ENCODE measurements around the gene RNF126.

The RNF126 gene

DNA sequence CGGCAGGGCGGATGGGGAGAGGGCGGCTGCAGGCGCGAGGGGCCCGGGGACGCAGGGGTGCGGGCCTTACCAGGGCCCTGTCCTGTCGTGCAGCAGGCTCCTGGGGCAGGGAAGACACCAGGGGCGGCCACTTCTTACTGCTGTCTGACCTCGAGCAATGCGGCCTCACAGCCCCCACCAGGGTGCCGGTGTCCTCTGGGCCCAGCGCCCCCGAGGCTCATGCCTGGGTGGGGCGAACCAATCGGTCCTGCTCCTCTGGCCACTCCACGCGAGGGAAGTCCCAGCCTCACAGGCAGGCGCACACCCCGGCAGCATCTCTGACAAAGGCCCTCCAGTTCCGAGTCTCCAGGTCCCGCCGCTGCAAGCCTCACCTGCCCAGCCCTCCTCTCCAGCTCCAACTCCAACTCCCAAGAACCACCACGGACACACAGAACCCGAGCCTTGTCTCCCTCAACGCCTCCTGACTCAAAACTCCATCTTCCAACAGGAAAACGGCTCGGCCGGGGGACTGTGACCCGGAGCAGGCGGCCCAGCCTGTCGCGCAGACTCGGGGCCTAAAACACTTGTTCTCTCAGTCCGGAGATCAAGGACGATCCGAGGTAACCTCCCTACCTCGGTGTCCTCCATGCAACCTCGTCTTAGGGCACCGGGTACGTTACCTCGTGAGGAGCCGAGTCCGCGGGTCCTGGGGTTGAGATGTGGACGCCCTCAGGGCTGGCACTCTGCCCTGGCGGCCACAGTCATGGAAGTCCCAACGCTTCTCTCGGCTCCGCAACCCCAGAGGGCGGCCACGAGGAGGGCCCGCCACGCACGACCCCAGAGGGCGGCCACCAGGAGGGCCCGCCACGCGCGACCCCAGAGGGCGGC, 16.9 kb downstream of the RNF126 start:
- Histone ChIP-seq H3K9ac (no peak overlapping the region), H4K20me1 (ENCODE audit: insufficient read depth) (no peaks in the 10 kb centered on the region), H3K79me2 (ENCODE audit: insufficient read depth, low read depth) (no peaks in the 10 kb centered on the region), H3K27me3 (ENCODE audit: insufficient read depth, low read depth) (no peaks in the 10 kb centered on the region), H3K4me1 (ENCODE audit: low read depth, poor library complexity, severe bottlenecking) (no peaks in the 10 kb centered on the region), H2AFZ (ENCODE audit: low read depth) (no peak overlapping the region), H3K4me2 (no peak overlapping the region), H3K4me3 (IDR thresholded peaks at IDR 0.05; ENCODE audit: insufficient read depth, low read depth, low read length) (no peak overlapping the region), H3K27ac (no peak overlapping the region), H3K36me3 (ENCODE audit: insufficient read depth) (no peaks in the 10 kb centered on the region; the same call in 1 of the 2 replicates)
- TF ChIP-seq, protein P1, sequence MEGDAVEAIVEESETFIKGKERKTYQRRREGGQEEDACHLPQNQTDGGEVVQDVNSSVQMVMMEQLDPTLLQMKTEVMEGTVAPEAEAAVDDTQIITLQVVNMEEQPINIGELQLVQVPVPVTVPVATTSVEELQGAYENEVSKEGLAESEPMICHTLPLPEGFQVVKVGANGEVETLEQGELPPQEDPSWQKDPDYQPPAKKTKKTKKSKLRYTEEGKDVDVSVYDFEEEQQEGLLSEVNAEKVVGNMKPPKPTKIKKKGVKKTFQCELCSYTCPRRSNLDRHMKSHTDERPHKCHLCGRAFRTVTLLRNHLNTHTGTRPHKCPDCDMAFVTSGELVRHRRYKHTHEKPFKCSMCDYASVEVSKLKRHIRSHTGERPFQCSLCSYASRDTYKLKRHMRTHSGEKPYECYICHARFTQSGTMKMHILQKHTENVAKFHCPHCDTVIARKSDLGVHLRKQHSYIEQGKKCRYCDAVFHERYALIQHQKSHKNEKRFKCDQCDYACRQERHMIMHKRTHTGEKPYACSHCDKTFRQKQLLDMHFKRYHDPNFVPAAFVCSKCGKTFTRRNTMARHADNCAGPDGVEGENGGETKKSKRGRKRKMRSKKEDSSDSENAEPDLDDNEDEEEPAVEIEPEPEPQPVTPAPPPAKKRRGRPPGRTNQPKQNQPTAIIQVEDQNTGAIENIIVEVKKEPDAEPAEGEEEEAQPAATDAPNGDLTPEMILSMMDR (conservative IDR thresholded peaks at IDR 0.05; ENCODE audit: low read depth, low read length) = no peak

DNA sequence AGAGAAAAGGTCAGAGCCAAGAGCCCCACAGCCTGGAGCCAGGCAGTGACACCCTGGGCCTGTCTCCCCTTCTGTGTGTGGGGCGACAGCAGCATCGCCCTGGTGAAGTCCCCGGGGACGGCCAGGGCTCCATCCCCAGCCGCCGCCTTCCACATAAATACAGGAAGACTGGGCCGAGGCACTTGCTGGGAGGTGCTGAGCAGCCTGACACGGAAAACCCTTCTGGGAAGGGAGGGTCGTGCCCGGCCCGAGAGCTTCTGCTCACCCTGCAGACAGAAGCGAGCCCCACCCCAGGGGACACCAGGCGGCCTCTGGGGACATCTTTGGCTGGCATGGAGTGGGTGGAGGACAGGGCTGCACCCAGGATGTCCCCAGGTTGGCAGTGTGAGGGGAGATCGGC, 18.2 kb downstream of the RNF126 start:
- TF ChIP-seq, protein P1 (conservative IDR thresholded peaks at IDR 0.05; ENCODE audit: low read depth, low read length) = no peak
- Histone ChIP-seq H3K4me3 (IDR thresholded peaks at IDR 0.05; ENCODE audit: insufficient read depth, low read depth, low read length) (no peak overlapping the region), H2AFZ (ENCODE audit: low read depth) (no peak overlapping the region), H3K27ac (no peak overlapping the region), H4K20me1 (ENCODE audit: insufficient read depth) (no peaks in the 10 kb centered on the region), H3K27me3 (ENCODE audit: insufficient read depth, low read depth) (no peaks in the 10 kb centered on the region), H3K36me3 (ENCODE audit: insufficient read depth) (no peaks in the 10 kb centered on the region; the same call in 1 of the 2 replicates), H3K79me2 (ENCODE audit: insufficient read depth, low read depth) (no peaks in the 10 kb centered on the region), H3K9ac (no peak overlapping the region), H3K4me2 (no peak overlapping the region), H3K4me1 (ENCODE audit: low read depth, poor library complexity, severe bottlenecking) (no peaks in the 10 kb centered on the region)

DNA sequence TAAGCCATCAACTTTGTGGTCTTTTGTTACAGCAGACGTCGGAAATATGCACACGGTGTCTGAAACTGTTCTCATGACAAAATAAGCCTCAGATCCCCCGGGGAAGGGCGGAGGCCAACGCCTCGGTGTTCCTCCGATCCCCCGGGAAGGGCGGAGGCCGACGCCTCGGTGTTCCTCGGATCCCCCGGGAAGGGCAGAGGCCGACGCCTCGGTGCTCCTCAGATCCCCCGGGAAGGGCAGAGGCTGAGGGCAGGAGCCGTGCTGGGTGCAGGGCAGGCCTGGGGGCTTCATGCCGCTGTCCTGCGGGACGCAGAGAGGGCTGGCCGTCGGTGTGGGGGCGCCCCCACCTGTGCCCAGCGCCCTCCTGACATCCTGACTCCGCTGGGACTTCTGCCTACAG, 18.7 kb downstream of the RNF126 start:
- TF ChIP-seq, protein P1 (conservative IDR thresholded peaks at IDR 0.05; ENCODE audit: low read depth, low read length) = no peak
- Histone ChIP-seq H3K4me3 (IDR thresholded peaks at IDR 0.05; ENCODE audit: insufficient read depth, low read depth, low read length) (no peak overlapping the region), H2AFZ (ENCODE audit: low read depth) (no peak overlapping the region), H3K27me3 (ENCODE audit: insufficient read depth, low read depth) (no peaks in the 10 kb centered on the region), H4K20me1 (ENCODE audit: insufficient read depth) (no peaks in the 10 kb centered on the region), H3K4me1 (ENCODE audit: low read depth, poor library complexity, severe bottlenecking) (no peaks in the 10 kb centered on the region), H3K9ac (no peak overlapping the region), H3K79me2 (ENCODE audit: insufficient read depth, low read depth) (no peaks in the 10 kb centered on the region), H3K27ac (no peak overlapping the region), H3K36me3 (ENCODE audit: insufficient read depth) (no peaks in the 10 kb centered on the region; the same call in 1 of the 2 replicates), H3K4me2 (no peak overlapping the region)

GRCh38 chr19:643736-644135, 19.3 kb downstream of the RNF126 start:
- Histone ChIP-seq H3K27ac (no peak overlapping the region), H3K36me3 (ENCODE audit: insufficient read depth) (no peaks in the 10 kb centered on the region; the same call in 1 of the 2 replicates), H3K9ac (no peak overlapping the region), H3K79me2 (ENCODE audit: insufficient read depth, low read depth) (no peaks in the 10 kb centered on the region), H3K27me3 (ENCODE audit: insufficient read depth, low read depth) (no peaks in the 10 kb centered on the region), H3K4me2 (no peak overlapping the region), H4K20me1 (ENCODE audit: insufficient read depth) (no peaks in the 10 kb centered on the region), H3K4me3 (IDR thresholded peaks at IDR 0.05; ENCODE audit: insufficient read depth, low read depth, low read length) (no peak overlapping the region), H3K4me1 (ENCODE audit: low read depth, poor library complexity, severe bottlenecking) (no peaks in the 10 kb centered on the region), H2AFZ (ENCODE audit: low read depth) (no peak overlapping the region)
- TF ChIP-seq, protein P1 (conservative IDR thresholded peaks at IDR 0.05; ENCODE audit: low read depth, low read length) = no peak

Measured in KMS-11 (cell line).